HUES64 (cell line): ENCODE measurements around the gene SCAF4.
"Not testable (repeated sequence)": the region's sequence is repeated elsewhere in the genome, so short reads cannot be mapped to it uniquely, and the experiment has no call there.

ENCODE experiments used
- H3K27ac ChIP-seq: 2 replicates; pipeline ENCODE4 v1.7.0; 2013; ENCODE audit warnings: low read depth, low read length, inconsistent platforms
- H3K27me3 ChIP-seq: 2 replicates; pipeline ENCODE4 v1.6.1; 2013; ENCODE audit warnings: mild to moderate bottlenecking, low read length; ENCODE audit not compliant: insufficient read depth
- H3K36me3 ChIP-seq: 2 replicates; pipeline ENCODE4 v1.6.1; 2013; ENCODE audit warnings: mild to moderate bottlenecking, low read length; ENCODE audit not compliant: insufficient read depth
- H3K4me1 ChIP-seq: 2 replicates; pipeline ENCODE4 v1.6.1; 2013; ENCODE audit warnings: mild to moderate bottlenecking, low read length, moderate library complexity; ENCODE audit not compliant: insufficient read depth
- H3K4me3 ChIP-seq: 2 replicates; pipeline ENCODE4 v1.5.1; 2013; ENCODE audit warnings: mild to moderate bottlenecking, low read length, moderate library complexity
- H3K9ac ChIP-seq: 2 replicates; pipeline ENCODE4 v1.6.1; 2013; ENCODE audit warnings: mild to moderate bottlenecking, low read depth, low read length
- H3K9me3 ChIP-seq: 2 replicates; pipeline ENCODE4 v1.6.1; 2013; ENCODE audit warnings: low read depth, low read length; ENCODE audit not compliant: insufficient read depth
- WGBS: fragments of 150-250, 120-280 bp; methylation state at CpG from one replicate; pipeline ENCODE4 v1.1.7; 2013; ENCODE audit warnings: missing lambda C conversion rate; 5-methylcytosine and 5-hydroxymethylcytosine counted together

The SCAF4 gene

GRCh38 chr21:31668651-31669491, 63.0 kb downstream of the SCAF4 start:
- Histone ChIP-seq H3K4me1 (peaks cover 24% of the 10 kb centered on the region; the same call in 1 of the 2 replicates), H3K36me3 (peaks cover 75% of the 10 kb centered on the region), H3K27ac (peak overlapping the region; percentile 41; the same call in 1 of the 2 replicates), H3K9ac (no peak overlapping the region), H3K9me3 (no peaks in the 10 kb centered on the region), H3K27me3 (no peaks in the 10 kb centered on the region), H3K4me3 (no peak overlapping the region)
- 97% methylated on average over 2 of the region's 2 CpGs for WGBS

- Histone ChIP-seq H3K9me3 (no peaks in the 10 kb centered on the region), H3K27ac (peak overlapping the region; percentile 11; the same call in 1 of the 2 replicates), H3K36me3 (peaks cover 82% of the 10 kb centered on the region), H3K4me3 (no peak overlapping the region), H3K27me3 (no peaks in the 10 kb centered on the region), H3K9ac (no peak overlapping the region), H3K4me1 (peaks cover 24% of the 10 kb centered on the region; the same call in 1 of the 2 replicates)
Measured at GRCh38 chr21:31667639-31668038, 64.3 kb downstream of the SCAF4 start.

GRCh38 chr21:31667132-31667531, 64.8 kb downstream of the SCAF4 start:
- 93% methylated on average over 5 of the region's 5 CpGs for WGBS
- Histone ChIP-seq H3K4me1 (peaks cover 24% of the 10 kb centered on the region; the same call in 1 of the 2 replicates), H3K9ac (no peak overlapping the region), H3K4me3 (no peak overlapping the region), H3K27ac (peak overlapping the region; percentile 11; the same call in 1 of the 2 replicates), H3K36me3 (peaks cover 82% of the 10 kb centered on the region), H3K27me3 (no peaks in the 10 kb centered on the region), H3K9me3 (no peaks in the 10 kb centered on the region)

GRCh38 chr21:31666445-31667010, 65.4 kb downstream of the SCAF4 start:
- H3K9me3 ChIP-seq = no peaks in the 10 kb centered on the region
- 97% methylated on average over 5 of the region's 5 CpGs for WGBS
- no peak overlapping the region for H3K4me3 ChIP-seq
- H3K27ac ChIP-seq = no peak overlapping the region
- H3K27me3 ChIP-seq = no peaks in the 10 kb centered on the region
- H3K9ac ChIP-seq = no peak overlapping the region
- peaks cover 24% of the 10 kb centered on the region; the same call in 1 of the 2 replicates for H3K4me1 ChIP-seq
- H3K36me3 ChIP-seq = peaks cover 82% of the 10 kb centered on the region

- not testable (repeated sequence) for H3K27me3 ChIP-seq, H3K4me3 ChIP-seq, H3K27ac ChIP-seq, H3K9me3 ChIP-seq, H3K9ac ChIP-seq
- peaks cover 25% of the 10 kb centered on the region for H3K4me1 ChIP-seq
- peaks cover 77% of the 10 kb centered on the region for H3K36me3 ChIP-seq
- WGBS = 97% methylated on average over 4 of the region's 4 CpGs
Measured at GRCh38 chr21:31665869-31666268, 66.0 kb downstream of the SCAF4 start.

GRCh38 chr21:31665397-31665796, 66.5 kb downstream of the SCAF4 start:
- peaks cover 72% of the 10 kb centered on the region for H3K36me3 ChIP-seq
- 90% methylated on average over 8 of the region's 8 CpGs for WGBS

GRCh38 chr21:31663584-31664249, 68.2 kb downstream of the SCAF4 start:
- H3K9ac ChIP-seq = no peak overlapping the region
- no peak overlapping the region for H3K4me3 ChIP-seq
- peaks cover 57% of the 10 kb centered on the region for H3K36me3 ChIP-seq
- WGBS = 95% methylated on average over 7 of the region's 7 CpGs
- H3K27me3 ChIP-seq = no peaks in the 10 kb centered on the region
- no peaks in the 10 kb centered on the region for H3K9me3 ChIP-seq
- peaks cover 16% of the 10 kb centered on the region for H3K4me1 ChIP-seq
- H3K27ac ChIP-seq = no peak overlapping the region

More at GRCh38 chr21:31665397-31665796, 66.5 kb downstream of the SCAF4 start:
- no peaks in the 10 kb centered on the region for H3K9me3 ChIP-seq
- no peaks in the 10 kb centered on the region for H3K27me3 ChIP-seq
- H3K9ac ChIP-seq = no peak overlapping the region
- no peak overlapping the region; the same call in 1 of the 2 replicates for H3K27ac ChIP-seq
- H3K4me3 ChIP-seq = no peak overlapping the region
- H3K4me1 ChIP-seq = peaks cover 25% of the 10 kb centered on the region

GRCh38 chr21:31660591-31660990, 71.3 kb downstream of the SCAF4 start:
- H3K9me3 ChIP-seq = no peaks in the 10 kb centered on the region
- H3K27ac ChIP-seq = no peak overlapping the region
- peaks cover 28% of the 10 kb centered on the region for H3K36me3 ChIP-seq
- peaks cover 13% of the 10 kb centered on the region for H3K4me1 ChIP-seq
- H3K9ac ChIP-seq = peak overlapping the region; percentile 81
- no peaks in the 10 kb centered on the region for H3K27me3 ChIP-seq
- 55% methylated on average over 7 of the region's 8 CpGs for WGBS
- H3K4me3 ChIP-seq = peak overlapping the region; percentile 69

GRCh38 chr21:31660259-31660565, 71.7 kb downstream of the SCAF4 start:
- Histone ChIP-seq H3K36me3 (peaks cover 25% of the 10 kb centered on the region), H3K4me1 (peaks cover 13% of the 10 kb centered on the region), H3K27ac (no peak overlapping the region), H3K27me3 (no peaks in the 10 kb centered on the region), H3K9me3 (no peaks in the 10 kb centered on the region), H3K4me3 (peak overlapping the region; percentile 69), H3K9ac (peak overlapping the region; percentile 81)
- 5% methylated on average over 12 of the region's 12 CpGs for WGBS

GRCh38 chr21:31659536-31660258, 72.2 kb downstream of the SCAF4 start, which contains the start of gene SOD1:
SOD1 (plus strand) TSS chr21:31659693; CDS start chr21:31659770, 77 bp downstream.
- Histone ChIP-seq H3K9me3 (no peaks in the 10 kb centered on the region), H3K4me1 (peaks cover 13% of the 10 kb centered on the region), H3K9ac (peak within 1 kb of the TSS; percentile 81), H3K27me3 (no peaks in the 10 kb centered on the region), H3K4me3 (peak within 1 kb of the TSS; percentile 69), H3K27ac (no peak within 1 kb of the TSS; the same call in 1 of the 2 replicates), H3K36me3 (peaks cover 22% of the 10 kb centered on the region)
- WGBS = under 1% methylated on average over 87 of the region's 87 CpGs

GRCh38 chr21:31659286-31659535, 72.7 kb downstream of the SCAF4 start:
- WGBS = 4% methylated on average over 18 of the region's 18 CpGs
- Histone ChIP-seq H3K27me3 (no peaks in the 10 kb centered on the region), H3K9me3 (no peaks in the 10 kb centered on the region), H3K27ac (no peak overlapping the region), H3K9ac (peak overlapping the region; percentile 59), H3K4me3 (peak overlapping the region; percentile 69), H3K36me3 (peaks cover 20% of the 10 kb centered on the region), H3K4me1 (peaks cover 13% of the 10 kb centered on the region)
